Adrenal gland (tissue), 12 donors: ENCODE results near the gene FXYD5. TPM values are rescaled to one million over a fixed set of nuclear protein-coding genes. Genes with fewer than 3 reads are reported as not detected.
"Not testable (repeated sequence)": the region's sequence is repeated elsewhere in the genome, so short reads cannot be mapped to it uniquely, and the experiment has no call there.

Experiments used
- DNase-seq, 7 donors: peaks; one replicate each; pipeline ENCODE4 v3.0.0-alpha.2; 2019 to 2020
- H3K27ac ChIP-seq, 5 donors: fragments of 200-600 bp; sonication (generic) in 4 of 5; 1 replicate in 3 of 5; 2 replicates in 2 of 5; pipeline versions ENCODE4 v1.5.1 to v1.8.0; 2016 to 2020; ENCODE audit warnings: mild to moderate bottlenecking in 1 of 5
- H3K27me3 ChIP-seq: fragments of 200-600 bp; 2 replicates; pipeline ENCODE4 v1.8.0; 2021
- H3K36me3 ChIP-seq, 2 donors: fragments of 200-600 bp; replicated peaks in 1 of 2; 1 replicate in 1 of 2; 2 replicates in 1 of 2; pipeline versions ENCODE4 v1.5.1 to v1.8.0; 2018 to 2022
- H3K4me1 ChIP-seq, 2 donors: fragments of 200-600 bp; replicated peaks in 1 of 2; 1 replicate in 1 of 2; 2 replicates in 1 of 2; pipeline versions ENCODE4 v1.5.1 to v1.8.0; 2018 to 2021
- H3K4me3 ChIP-seq, 4 donors: fragments of 200-600 bp; sonication (generic) in 3 of 4; one replicate each; pipeline ENCODE4 v1.5.1; 2016 to 2018
- H3K9me3 ChIP-seq, 3 donors: fragments of 200-600 bp; sonication (generic) in 1 of 3; replicated peaks in 1 of 3; 1 replicate in 2 of 3; 2 replicates in 1 of 3; pipeline versions ENCODE4 v1.5.1 to v1.8.0; 2016 to 2021
- POLR2A ChIP-seq, 2 donors: fragments of 450-650 bp; IDR thresholded peaks; one replicate each; pipeline ENCODE4 v1.6.1; 2017; ENCODE audit warnings: antibody characterized with exemption in 2 of 2, mild to moderate bottlenecking in 2 of 2, moderate library complexity in 1 of 2
- WGBS, 4 donors: extraction: QIAGEN DNeasy Blood & Tissue Kit in 2 of 4; methylation state at CpG; one replicate each; pipeline versions ENCODE4 v1.1.5 to v1.1.7; 2013 to 2017; 5-methylcytosine and 5-hydroxymethylcytosine counted together
- intact Hi-C, 2 donors: fragments of 100-400 bp; cut with DNase I; formaldehyde crosslinking; loops; one replicate each; pipeline versions ENCODE4 v1.14.1 to v1.15.0; 2022 to 2023
- polyA plus RNA-seq, 3 donors: library from polyadenylated mRNA; stranded (reverse); fragments of 200-250 nt in 2 of 3; fragments of 350-450 nt in 1 of 3; fragmentation: Illumina TruSeq in 1 of 3; extraction: RNeasy Lipid Tissue Mini Kit (QIAGEN cat#74804) in 1 of 3; gene quantifications; one replicate each; pipeline ENCODE4 v1.2.3, GENCODE V29; 2013 to 2014
- total RNA-seq, 9 donors: library from RNA; depleted of rRNA in 4 of 9; stranded (reverse); fragments of >200 nt in 4 of 9; fragments of 120-200 nt in 1 of 9; fragmentation: NEBNext Ultra II Directional in 1 of 9; extraction: Animal tissue kit (Norgen Biotek cat#: 25700) in 1 of 9; gene quantifications; one replicate each; pipeline versions ENCODE4 v1.1.0 to v1.2.4, GENCODE V29; 2013 to 2023
- TF ChIP-seq, protein P1 (sequence below), 6 experiments: fragments of 450-650 bp in 4 of 6; fragments of 200-600 bp in 2 of 6; sonication (generic) in 1 of 6; IDR thresholded peaks; 1 replicate in 5 of 6; 2 replicates in 1 of 6; pipeline versions ENCODE4 v1.5.1 to v1.8.0; 2016 to 2021; ENCODE audit warnings: antibody characterized with exemption in 6 of 6, mild to moderate bottlenecking in 2 of 6, moderate library complexity in 1 of 6
- donor health status: healthy with polysubstance abuse.
- donor health status: Bipolar disorder and iron deficiency.
- donor health status: DM: yes; HTN: yes; CAD: no.
- donor health status: DM: no; HTN: no; CAD: no.
- donor health status: DM: no; HTN: no; CAD: no.
- donor health status: DM: yes; HTN: yes; CAD: no.

The FXYD5 gene
- total and polyA plus RNA-seq, 12 donors, result 4.2 to 123 (median 38.9) TPM

DNA sequence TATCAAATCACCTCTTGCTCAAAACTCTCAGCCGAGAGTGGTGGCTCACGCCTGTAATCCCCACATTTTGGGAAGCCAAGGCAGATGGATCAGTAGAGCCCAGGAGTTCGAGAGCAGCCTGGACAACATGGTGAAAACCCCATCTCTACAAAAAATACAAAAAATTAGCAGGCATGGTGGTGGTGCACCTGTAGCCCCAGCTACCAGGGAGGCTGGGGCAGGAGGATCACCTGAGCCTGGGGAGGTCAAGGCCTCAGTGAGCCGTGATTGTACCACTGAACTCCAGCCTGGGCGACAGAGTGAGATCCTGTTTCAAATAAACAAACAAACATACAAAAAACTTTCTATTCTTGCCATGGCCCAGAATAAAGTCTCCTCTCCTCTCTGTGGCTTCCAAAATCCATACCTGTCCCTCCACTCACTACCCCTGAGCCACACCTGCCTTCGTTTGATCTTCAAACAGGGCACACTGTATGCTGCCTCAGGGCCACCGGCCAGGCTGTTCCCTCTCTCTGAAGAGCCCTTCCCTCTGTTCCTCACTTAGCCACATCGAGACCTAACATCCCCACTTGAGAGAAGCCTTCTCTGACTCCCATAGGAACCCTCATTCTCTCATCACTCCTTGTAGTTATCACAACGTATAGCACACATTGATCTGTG is 26.0 kb upstream of the FXYD5 start:
- DNase-seq, result no peak
- TF ChIP-seq, protein P1, sequence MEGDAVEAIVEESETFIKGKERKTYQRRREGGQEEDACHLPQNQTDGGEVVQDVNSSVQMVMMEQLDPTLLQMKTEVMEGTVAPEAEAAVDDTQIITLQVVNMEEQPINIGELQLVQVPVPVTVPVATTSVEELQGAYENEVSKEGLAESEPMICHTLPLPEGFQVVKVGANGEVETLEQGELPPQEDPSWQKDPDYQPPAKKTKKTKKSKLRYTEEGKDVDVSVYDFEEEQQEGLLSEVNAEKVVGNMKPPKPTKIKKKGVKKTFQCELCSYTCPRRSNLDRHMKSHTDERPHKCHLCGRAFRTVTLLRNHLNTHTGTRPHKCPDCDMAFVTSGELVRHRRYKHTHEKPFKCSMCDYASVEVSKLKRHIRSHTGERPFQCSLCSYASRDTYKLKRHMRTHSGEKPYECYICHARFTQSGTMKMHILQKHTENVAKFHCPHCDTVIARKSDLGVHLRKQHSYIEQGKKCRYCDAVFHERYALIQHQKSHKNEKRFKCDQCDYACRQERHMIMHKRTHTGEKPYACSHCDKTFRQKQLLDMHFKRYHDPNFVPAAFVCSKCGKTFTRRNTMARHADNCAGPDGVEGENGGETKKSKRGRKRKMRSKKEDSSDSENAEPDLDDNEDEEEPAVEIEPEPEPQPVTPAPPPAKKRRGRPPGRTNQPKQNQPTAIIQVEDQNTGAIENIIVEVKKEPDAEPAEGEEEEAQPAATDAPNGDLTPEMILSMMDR (IDR thresholded peaks at IDR 0.05), result no peak
- TF ChIP-seq POLR2A (IDR thresholded peaks at IDR 0.05), result no peak
- Histone ChIP-seq H3K9me3 (no peaks in the 10 kb centered on the region), H3K4me1 (peaks cover 0 to 14% of the 10 kb centered on the region in 2 donors), H3K27me3 (no peaks in the 10 kb centered on the region), H3K36me3 (no peaks in the 10 kb centered on the region), H3K4me3 (no peak overlapping the region), H3K27ac (no peak overlapping the region)
- intact Hi-C loops, result no loop called here
- 87 to 93% (median 89%) methylated on average over 9 of the region's 9 CpGs for WGBS, 4 donors

DNA sequence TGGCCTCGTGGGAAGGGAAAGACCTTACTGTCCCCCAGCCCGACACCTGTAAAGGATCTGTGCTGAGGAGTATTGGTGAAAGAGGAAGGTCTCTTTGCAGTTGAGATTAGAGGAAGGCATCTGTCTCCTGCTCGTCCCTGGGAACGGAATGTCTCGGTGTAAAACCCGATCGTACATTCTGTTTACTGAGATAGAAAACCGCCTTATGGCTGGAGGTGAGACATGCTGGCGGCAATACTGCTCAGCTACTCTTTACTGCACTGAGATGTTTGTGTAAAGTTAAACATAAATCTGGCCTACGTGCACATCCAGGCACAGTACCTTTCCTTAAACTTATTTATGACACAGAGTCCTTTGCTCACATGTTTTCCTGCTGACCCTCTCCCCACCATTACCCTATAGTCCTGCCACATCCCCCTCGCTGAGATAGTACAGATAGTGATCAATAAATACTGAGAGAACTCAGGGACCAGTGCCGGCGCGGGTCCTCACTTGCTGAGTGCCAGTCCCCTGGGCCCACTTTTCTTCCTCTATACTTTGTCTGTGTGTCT is 24.7 kb upstream of the FXYD5 start:
- H3K27me3 ChIP-seq, H3K4me1 ChIP-seq, H3K9me3 ChIP-seq, H3K36me3 ChIP-seq, H3K27ac ChIP-seq, DNase-seq, H3K4me3 ChIP-seq: not testable (repeated sequence)
- WGBS, 4 donors, result 63 to 68% (median 65%) methylated on average over 14 of the region's 14 CpGs
- intact Hi-C loops, result loop anchor here in 1 of 2 donors (10.0 kb wide), 1 partner anchor 65 kb away; no protein-coding TSS in a partner anchor

DNA sequence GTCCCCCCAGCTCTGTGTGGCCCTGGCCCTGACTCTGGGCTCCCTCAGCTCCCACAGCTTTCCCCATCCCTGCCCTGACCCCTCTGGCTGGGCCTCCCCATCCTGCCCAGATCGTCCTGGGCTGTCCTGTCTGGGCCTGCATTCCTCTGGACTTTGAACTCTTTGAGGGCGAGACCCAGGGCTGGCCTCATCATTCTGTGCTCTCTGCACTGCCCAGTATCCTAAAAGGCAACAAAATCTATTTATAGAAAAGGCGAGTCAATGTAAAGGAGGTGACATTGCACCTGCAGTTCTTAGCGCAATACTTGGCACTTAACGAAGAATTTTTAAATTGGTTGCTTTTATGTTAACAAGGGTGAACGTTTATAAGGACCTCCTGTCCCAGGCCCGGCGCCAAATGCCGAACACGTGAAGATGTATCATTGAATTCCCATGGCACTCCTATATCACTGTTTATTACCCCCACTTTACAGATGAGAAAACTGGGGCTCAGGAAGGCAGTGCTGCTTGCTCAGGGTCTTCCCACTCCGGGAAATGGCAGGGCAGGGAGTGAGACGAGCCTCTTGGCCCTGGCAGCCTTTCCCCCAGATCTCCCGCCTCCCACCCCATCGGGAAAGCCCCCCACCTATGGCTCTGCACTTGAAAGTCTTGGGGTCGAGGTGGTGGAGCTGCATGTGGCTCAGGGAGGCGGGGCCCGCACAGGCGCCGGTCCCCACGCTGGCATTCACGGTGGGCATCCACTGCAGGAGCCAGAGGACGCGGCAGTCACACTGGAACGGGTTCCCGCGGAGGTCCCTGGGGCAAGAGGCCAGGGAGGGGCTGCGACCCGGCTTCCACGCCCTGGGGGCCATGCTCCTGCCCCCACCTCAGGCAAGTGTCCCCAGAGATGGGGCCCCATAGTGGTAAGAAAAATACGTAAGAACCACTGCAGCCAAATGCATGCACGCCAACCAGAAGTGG is 23.5 kb upstream of the FXYD5 start:
- WGBS, 4 donors, result 74 to 88% (median 85%) methylated on average over 16 to 31 of the region's 31 CpGs
- no peak for DNase-seq
- H3K4me1 ChIP-seq, result no peaks in the 10 kb centered on the region
- no peaks in the 10 kb centered on the region for H3K27me3 ChIP-seq
- H3K9me3 ChIP-seq, result no peaks in the 10 kb centered on the region
- no peak overlapping the region for H3K4me3 ChIP-seq
- no peaks in the 10 kb centered on the region for H3K36me3 ChIP-seq
- intact Hi-C loops, result loop anchor here in 1 of 2 donors (10.0 kb wide), 1 partner anchor 66 kb away; no protein-coding TSS in a partner anchor
- no peak overlapping the region for H3K27ac ChIP-seq
- TF ChIP-seq, protein P1 (IDR thresholded peaks at IDR 0.05), result no peak
- TF ChIP-seq POLR2A (IDR thresholded peaks at IDR 0.05), result no peak

DNA sequence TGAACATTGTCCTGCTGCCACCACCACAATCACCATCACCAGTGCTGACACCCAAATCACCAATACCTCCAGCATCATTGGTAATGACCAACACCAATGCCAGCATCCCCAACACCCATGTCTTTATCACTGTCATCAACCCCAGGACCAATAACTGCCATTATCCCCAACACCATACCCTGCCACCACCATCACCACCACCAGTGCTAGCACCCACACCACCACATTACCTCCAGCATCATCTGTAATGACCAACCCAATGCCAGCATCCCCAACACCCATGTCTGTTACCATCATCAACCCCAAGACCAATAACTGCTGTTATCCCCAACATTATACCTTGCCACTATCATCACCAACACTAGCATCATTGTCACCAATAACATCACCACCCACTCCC is 22.3 kb upstream of the FXYD5 start:
- no peaks in the 10 kb centered on the region for H3K27me3 ChIP-seq
- TF ChIP-seq, protein P1 (IDR thresholded peaks at IDR 0.05), result no peak
- no peaks in the 10 kb centered on the region for H3K9me3 ChIP-seq
- intact Hi-C loops, result loop anchor here in 1 of 2 donors (10.0 kb wide), 1 partner anchor 67 kb away; no protein-coding TSS in a partner anchor
- H3K36me3 ChIP-seq, result no peaks in the 10 kb centered on the region
- H3K27ac ChIP-seq, result no peak overlapping the region
- H3K4me1 ChIP-seq, result no peaks in the 10 kb centered on the region
- DNase-seq, result no peak
- no peak overlapping the region for H3K4me3 ChIP-seq
